ENCODE results near the gene DNAJC4. TPM values are rescaled to one million over a fixed set of nuclear protein-coding genes. Genes with fewer than 3 reads are reported as not detected.

Gene DNAJC4
- total and polyA plus RNA-seq, 3 experiments from 2014 or later, result 25.5 to 28.7 (median 26.4) TPM

DNA sequence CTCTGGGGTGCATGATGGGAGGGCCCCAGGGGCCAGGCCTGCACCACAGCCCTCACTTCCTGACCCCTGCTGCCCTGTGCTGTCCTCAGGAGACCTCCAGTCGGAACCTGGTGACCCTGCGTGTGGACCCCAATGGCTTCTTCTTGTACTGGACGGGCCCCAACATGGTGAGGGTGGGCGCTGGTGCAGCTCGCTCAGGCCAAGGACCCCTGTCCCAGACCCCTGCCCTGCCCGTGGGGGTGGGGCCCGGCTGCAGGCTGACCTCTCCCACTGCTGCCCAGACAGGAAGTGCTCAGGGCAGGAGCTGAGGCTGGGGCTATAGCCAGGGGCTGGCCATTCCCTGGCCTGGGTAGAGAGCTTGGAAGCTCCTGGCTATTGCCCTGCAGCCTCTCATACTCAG is 24.0 kb downstream of the DNAJC4 start:
- no peaks in the 10 kb centered on the region for H3K9me3 ChIP-seq (ENCODE audit: low read length)
- H3K4me1 Mint-ChIP-seq, result peaks cover 7 to 27% (median 11%) of the 10 kb centered on the region in 3 donors
- ChIA-PET POLR2A (interaction anchor here (0.6 kb wide), 1 partner anchor 13 kb away, joined by 6 read pairs; no protein-coding TSS in a partner anchor), CTCF (interaction anchor here (0.7 to 2.2 kb wide), 6 partner anchors 8 to 63 kb away, joined by 3 to 9 read pairs (median 4); partner anchors contain the start of genes FERMT3, PRDX5 and TRMT112)
- no peaks in the 10 kb centered on the region for H3K9me3 Mint-ChIP-seq
- peak overlapping the region in 1 of 8 donors; percentile 69 for H3K27ac Mint-ChIP-seq
- DNase-seq, result no peak
- H3K4me3 ChIP-seq (ENCODE audit: low read length), result no peak overlapping the region
- no peaks in the 10 kb centered on the region for H3K36me3 ChIP-seq (ENCODE audit: insufficient read depth, low read length)
- H3K27me3 ChIP-seq (ENCODE audit: insufficient read depth, low read length, poor library complexity, severe bottlenecking), result no peaks in the 10 kb centered on the region
- H3K4me3 Mint-ChIP-seq, result peak overlapping the region in 1 of 7 donors; percentile 72
- peaks cover 0 to 22% (median under 1%) of the 10 kb centered on the region in 3 donors for H3K36me3 Mint-ChIP-seq
- H3K27me3 Mint-ChIP-seq, result no peaks in the 10 kb centered on the region
- H3K4me1 ChIP-seq (ENCODE audit: insufficient read depth, low read length), result peaks cover 26% of the 10 kb centered on the region
- H3K27ac ChIP-seq (ENCODE audit: low read depth, low read length), result no peak overlapping the region

DNA sequence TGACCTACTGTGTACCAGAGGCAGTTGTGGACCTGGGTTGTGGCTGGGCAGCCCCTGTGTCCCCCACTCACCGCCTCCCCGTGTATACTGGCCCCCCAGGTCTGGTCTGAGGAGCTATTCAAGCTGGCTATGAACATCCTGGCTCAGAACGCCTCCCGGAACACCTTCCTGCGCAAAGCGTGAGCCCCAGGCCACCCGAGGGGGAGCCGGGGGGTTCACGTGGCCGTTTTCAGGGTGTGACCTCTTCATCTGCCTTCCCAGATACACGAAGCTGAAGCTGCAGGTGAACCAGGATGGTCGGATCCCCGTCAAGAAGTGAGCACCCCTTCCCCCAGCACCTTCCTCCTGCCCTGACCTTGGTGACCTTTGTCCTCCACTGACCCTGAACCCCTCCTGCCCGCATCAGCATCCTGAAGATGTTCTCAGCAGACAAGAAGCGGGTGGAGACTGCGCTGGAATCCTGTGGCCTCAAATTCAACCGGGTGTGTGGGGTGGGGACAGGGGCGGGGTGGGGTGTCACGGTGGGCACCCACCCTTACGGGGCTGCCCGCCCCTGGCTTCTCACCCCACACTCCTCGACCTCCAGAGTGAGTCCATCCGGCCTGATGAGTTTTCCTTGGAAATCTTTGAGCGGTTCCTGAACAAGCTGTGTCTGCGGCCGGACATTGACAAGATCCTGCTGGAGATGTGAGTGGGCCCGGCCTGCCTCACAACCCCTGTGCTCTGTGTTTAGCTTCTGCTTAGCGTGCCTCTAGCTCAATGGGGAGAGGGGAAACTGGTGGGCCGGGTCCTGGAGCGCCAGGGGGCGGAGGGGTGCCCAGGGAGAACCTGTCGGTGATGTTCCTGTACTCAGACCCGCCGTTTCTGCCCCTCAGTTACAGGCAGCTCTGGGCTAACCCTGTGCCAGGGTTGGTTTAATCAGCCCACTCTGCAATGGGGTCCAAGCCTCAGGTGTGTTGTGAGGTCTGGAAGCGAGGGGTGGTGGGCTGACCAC is 25.1 kb downstream of the DNAJC4 start:
- Histone ChIP-seq H3K4me1 (ENCODE audit: insufficient read depth, low read length) (peaks cover 24% of the 10 kb centered on the region), H3K27me3 (ENCODE audit: insufficient read depth, low read length, poor library complexity, severe bottlenecking) (no peaks in the 10 kb centered on the region), H3K36me3 (ENCODE audit: insufficient read depth, low read length) (no peaks in the 10 kb centered on the region), H3K9me3 (ENCODE audit: low read length) (no peaks in the 10 kb centered on the region), H3K4me3 (ENCODE audit: low read length) (no peak overlapping the region), H3K27ac (ENCODE audit: low read depth, low read length) (no peak overlapping the region)
- Mint-ChIP-seq H3K27me3 (no peaks in the 10 kb centered on the region), H3K9me3 (no peaks in the 10 kb centered on the region), H3K27ac (peak overlapping the region in 1 of 8 donors; percentile 43), H3K4me3 (no peak overlapping the region), H3K36me3 (peaks cover 0 to 31% (median 3%) of the 10 kb centered on the region in 3 donors), H3K4me1 (peaks cover 8 to 30% (median 13%) of the 10 kb centered on the region in 3 donors)
- ChIA-PET POLR2A (no interaction called here), CTCF (interaction anchor here (0.7 to 2.7 kb wide), 4 partner anchors 9 to 49 kb away, joined by 3 to 9 read pairs (median 5); no protein-coding TSS in a partner anchor)
- no peak for DNase-seq

DNA sequence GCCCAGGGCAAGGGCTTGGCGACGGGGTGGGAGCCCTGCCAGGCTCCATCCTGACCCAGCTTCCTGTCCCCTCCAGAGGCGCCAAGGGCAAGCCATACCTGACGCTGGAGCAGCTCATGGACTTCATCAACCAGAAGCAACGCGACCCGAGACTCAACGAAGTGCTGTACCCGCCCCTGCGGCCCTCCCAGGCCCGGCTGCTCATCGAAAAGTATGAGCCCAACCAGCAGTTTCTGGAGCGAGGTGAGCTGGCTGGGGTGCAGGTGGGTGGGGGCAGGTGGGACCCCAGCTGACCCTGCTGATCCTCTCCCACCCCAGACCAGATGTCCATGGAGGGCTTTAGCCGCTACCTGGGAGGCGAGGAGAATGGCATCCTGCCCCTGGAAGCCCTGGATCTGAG is 26.0 kb downstream of the DNAJC4 start:
- no peaks in the 10 kb centered on the region for H3K27me3 ChIP-seq (ENCODE audit: insufficient read depth, low read length, poor library complexity, severe bottlenecking)
- no peaks in the 10 kb centered on the region for H3K9me3 ChIP-seq (ENCODE audit: low read length)
- POLR2A ChIA-PET, result interaction anchor here (0.6 kb wide), 1 partner anchor 30 kb away, joined by 3 read pairs; no protein-coding TSS in a partner anchor
- Mint-ChIP-seq H3K27ac (no peak overlapping the region), H3K9me3 (no peaks in the 10 kb centered on the region), H3K36me3 (peaks cover 0 to 31% (median 3%) of the 10 kb centered on the region in 3 donors), H3K27me3 (no peaks in the 10 kb centered on the region), H3K4me1 (peaks cover 6 to 23% (median 13%) of the 10 kb centered on the region in 3 donors), H3K4me3 (no peak overlapping the region)
- H3K36me3 ChIP-seq (ENCODE audit: insufficient read depth, low read length), result no peaks in the 10 kb centered on the region
- H3K27ac ChIP-seq (ENCODE audit: low read depth, low read length), result no peak overlapping the region
- CTCF ChIA-PET, result interaction anchor here (1.0 to 2.7 kb wide), 3 partner anchors 45 to 52 kb away, joined by 3 to 7 read pairs (median 4); no protein-coding TSS in a partner anchor
- H3K4me1 ChIP-seq (ENCODE audit: insufficient read depth, low read length), result peaks cover 17% of the 10 kb centered on the region
- DNase-seq, result no peak
- no peak overlapping the region for H3K4me3 ChIP-seq (ENCODE audit: low read length)

DNA sequence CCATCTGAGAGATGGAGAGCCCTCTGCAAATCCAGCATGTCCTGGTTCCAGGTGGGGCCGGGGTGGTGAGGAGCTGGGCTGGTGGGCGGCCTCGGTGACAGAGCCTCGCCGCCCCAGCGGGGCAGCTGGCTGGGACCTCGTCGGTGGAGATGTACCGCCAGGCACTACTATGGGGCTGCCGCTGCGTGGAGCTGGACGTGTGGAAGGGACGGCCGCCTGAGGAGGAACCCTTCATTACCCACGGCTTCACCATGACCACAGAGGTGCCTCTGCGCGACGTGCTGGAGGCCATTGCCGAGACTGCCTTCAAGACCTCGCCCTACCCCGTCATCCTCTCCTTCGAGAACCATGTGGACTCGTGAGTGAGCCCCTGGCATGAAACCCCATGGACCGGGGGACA is 28.0 kb downstream of the DNAJC4 start:
- Mint-ChIP-seq H3K4me3 (no peak overlapping the region), H3K4me1 (peaks cover 1 to 12% (median 6%) of the 10 kb centered on the region in 3 donors), H3K36me3 (peaks cover 0 to 38% (median 5%) of the 10 kb centered on the region in 3 donors), H3K27ac (no peak overlapping the region), H3K9me3 (no peaks in the 10 kb centered on the region), H3K27me3 (no peaks in the 10 kb centered on the region)
- POLR2A ChIA-PET, result no interaction called here
- Histone ChIP-seq H3K27ac (ENCODE audit: low read depth, low read length) (no peak overlapping the region), H3K9me3 (ENCODE audit: low read length) (no peaks in the 10 kb centered on the region), H3K27me3 (ENCODE audit: insufficient read depth, low read length, poor library complexity, severe bottlenecking) (no peaks in the 10 kb centered on the region), H3K4me1 (ENCODE audit: insufficient read depth, low read length) (no peaks in the 10 kb centered on the region), H3K36me3 (ENCODE audit: insufficient read depth, low read length) (no peaks in the 10 kb centered on the region), H3K4me3 (ENCODE audit: low read length) (no peak overlapping the region)
- CTCF ChIA-PET, result interaction anchor here (0.7 to 2.7 kb wide), 4 partner anchors 11 to 54 kb away, joined by 3 to 7 read pairs (median 4); no protein-coding TSS in a partner anchor
- DNase-seq, result no peak

DNA sequence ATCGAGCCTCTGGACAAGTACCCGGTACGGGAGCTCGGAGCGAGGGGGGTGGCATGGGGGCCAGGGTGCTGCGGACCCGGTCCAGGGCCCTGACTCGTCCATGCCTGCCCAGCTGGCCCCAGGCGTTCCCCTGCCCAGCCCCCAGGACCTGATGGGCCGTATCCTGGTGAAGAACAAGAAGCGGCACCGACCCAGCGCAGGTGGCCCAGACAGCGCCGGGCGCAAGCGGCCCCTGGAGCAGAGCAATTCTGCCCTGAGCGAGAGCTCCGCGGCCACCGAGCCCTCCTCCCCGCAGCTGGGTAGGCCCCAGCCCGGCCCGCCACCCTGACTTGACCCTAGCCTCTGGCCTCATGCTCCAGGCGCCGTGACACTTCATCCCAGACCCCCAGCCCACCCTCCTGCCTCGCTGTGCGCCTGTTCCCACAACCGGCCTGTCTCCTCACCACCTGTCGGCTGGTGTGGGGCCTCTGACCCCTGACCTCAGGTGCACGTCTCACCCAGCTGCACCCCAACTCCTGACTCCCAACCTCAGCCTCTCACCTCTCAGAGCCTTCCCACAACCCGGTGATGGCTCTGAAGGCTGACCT is 28.7 kb downstream of the DNAJC4 start:
- Mint-ChIP-seq H3K4me1 (peaks cover 0 to 6% (median 6%) of the 10 kb centered on the region in 3 donors), H3K36me3 (peaks cover 0 to 38% (median 5%) of the 10 kb centered on the region in 3 donors), H3K9me3 (no peaks in the 10 kb centered on the region), H3K4me3 (no peak overlapping the region), H3K27me3 (no peaks in the 10 kb centered on the region), H3K27ac (peak overlapping the region in 2 of 8 donors; percentile 34 to 52)
- H3K4me1 ChIP-seq (ENCODE audit: insufficient read depth, low read length), result no peaks in the 10 kb centered on the region
- no peaks in the 10 kb centered on the region for H3K9me3 ChIP-seq (ENCODE audit: low read length)
- ChIA-PET CTCF (interaction anchor here (1.6 kb wide), 1 partner anchor 10 kb away, joined by 3 read pairs; no protein-coding TSS in a partner anchor), POLR2A (no interaction called here)
- no peaks in the 10 kb centered on the region for H3K36me3 ChIP-seq (ENCODE audit: insufficient read depth, low read length)
- no peak overlapping the region for H3K4me3 ChIP-seq (ENCODE audit: low read length)
- no peak overlapping the region for H3K27ac ChIP-seq (ENCODE audit: low read depth, low read length)
- H3K27me3 ChIP-seq (ENCODE audit: insufficient read depth, low read length, poor library complexity, severe bottlenecking), result no peaks in the 10 kb centered on the region
- DNase-seq, result no peak

DNA sequence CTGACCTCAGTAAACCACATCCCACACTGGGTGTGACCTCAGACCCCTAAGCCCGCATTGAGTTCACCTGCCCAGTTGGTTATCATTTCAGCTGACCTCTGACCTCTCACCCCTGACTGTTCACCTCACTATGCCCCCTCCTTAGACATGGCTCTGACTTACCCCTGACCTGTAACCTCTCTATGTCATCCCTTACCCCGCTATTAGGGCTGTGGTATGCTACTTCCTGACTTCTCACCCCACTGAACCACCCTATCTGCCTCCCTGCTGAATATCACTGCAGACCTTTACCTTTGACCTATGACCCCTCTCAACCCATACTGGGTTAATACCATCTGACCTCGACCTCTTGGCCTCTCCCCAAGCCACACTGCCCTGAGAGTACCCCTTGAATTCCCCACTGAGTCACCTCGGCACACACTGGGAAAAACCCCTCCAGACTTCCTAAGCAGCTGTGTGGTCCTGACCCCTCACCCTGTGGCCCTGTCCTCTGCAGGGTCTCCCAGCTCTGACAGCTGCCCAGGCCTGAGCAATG is 29.3 kb downstream of the DNAJC4 start:
- no peak for DNase-seq
- POLR2A ChIA-PET, result no interaction called here
- no peak overlapping the region for H3K27ac ChIP-seq (ENCODE audit: low read depth, low read length)
- Mint-ChIP-seq H3K27ac (peak overlapping the region in 4 of 8 donors; percentile 34 to 58 (median 44)), H3K9me3 (no peaks in the 10 kb centered on the region), H3K4me3 (no peak overlapping the region), H3K27me3 (no peaks in the 10 kb centered on the region), H3K4me1 (peaks cover 0 to 6% (median 6%) of the 10 kb centered on the region in 3 donors), H3K36me3 (peaks cover 0 to 38% (median 5%) of the 10 kb centered on the region in 3 donors)
- CTCF ChIA-PET, result interaction anchor here (2.1 kb wide), 1 partner anchor 55 kb away, joined by 8 read pairs; no protein-coding TSS in a partner anchor
- no peaks in the 10 kb centered on the region for H3K27me3 ChIP-seq (ENCODE audit: insufficient read depth, low read length, poor library complexity, severe bottlenecking)
- H3K4me3 ChIP-seq (ENCODE audit: low read length), result no peak overlapping the region
- H3K36me3 ChIP-seq (ENCODE audit: insufficient read depth, low read length), result no peaks in the 10 kb centered on the region
- H3K9me3 ChIP-seq (ENCODE audit: low read length), result no peaks in the 10 kb centered on the region
- H3K4me1 ChIP-seq (ENCODE audit: insufficient read depth, low read length), result no peaks in the 10 kb centered on the region

DNA sequence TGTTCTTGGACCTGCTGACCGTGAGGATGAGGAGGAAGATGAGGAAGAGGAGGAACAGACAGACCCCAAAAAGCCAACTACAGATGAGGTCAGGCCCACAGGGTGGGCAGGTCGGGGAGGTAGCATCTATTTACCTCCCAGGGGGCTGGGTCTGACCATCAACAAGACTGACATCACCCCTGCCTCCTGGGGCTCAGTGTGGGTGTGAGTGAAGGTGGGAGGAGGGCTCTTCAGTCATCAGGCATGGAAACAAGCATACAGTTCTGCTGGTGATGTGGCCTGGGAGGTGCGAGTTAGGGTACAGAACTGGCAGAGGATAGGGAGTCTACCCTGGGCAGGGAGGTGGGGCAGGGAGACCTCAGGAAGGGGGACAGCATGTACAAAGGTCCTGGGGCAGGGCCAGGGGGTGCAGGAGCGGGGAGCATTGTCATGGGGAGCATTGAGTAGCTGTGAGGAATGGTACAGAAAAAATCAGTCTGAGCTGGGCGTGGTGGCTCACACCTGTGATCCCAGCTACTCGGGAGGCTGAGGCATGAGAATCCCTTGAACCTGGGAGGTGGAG is 29.9 kb downstream of the DNAJC4 start:
- peaks cover 0 to 36% (median 5%) of the 10 kb centered on the region in 3 donors for H3K36me3 Mint-ChIP-seq
- no peaks in the 10 kb centered on the region for H3K27me3 ChIP-seq (ENCODE audit: insufficient read depth, low read length, poor library complexity, severe bottlenecking)
- no peaks in the 10 kb centered on the region for H3K36me3 ChIP-seq (ENCODE audit: insufficient read depth, low read length)
- ChIA-PET POLR2A (no interaction called here), CTCF (interaction anchor here (1.1 to 2.1 kb wide), 3 partner anchors 9 to 56 kb away, joined by 3 to 8 read pairs (median 5); partner anchors contain the start of gene PLCB3)
- H3K9me3 Mint-ChIP-seq, result no peaks in the 10 kb centered on the region
- no peaks in the 10 kb centered on the region for H3K27me3 Mint-ChIP-seq
- no peak overlapping the region for H3K4me3 ChIP-seq (ENCODE audit: low read length)
- peak overlapping the region in 2 of 7 donors; percentile 20 to 65 for H3K4me3 Mint-ChIP-seq
- H3K27ac ChIP-seq (ENCODE audit: low read depth, low read length), result no peak overlapping the region
- no peaks in the 10 kb centered on the region for H3K9me3 ChIP-seq (ENCODE audit: low read length)
- no peak for DNase-seq
- H3K4me1 Mint-ChIP-seq, result peaks cover 0 to 6% (median 6%) of the 10 kb centered on the region in 3 donors
- H3K27ac Mint-ChIP-seq, result peak overlapping the region in 1 of 8 donors; percentile 58
- H3K4me1 ChIP-seq (ENCODE audit: insufficient read depth, low read length), result no peaks in the 10 kb centered on the region

All from CD8-positive, alpha-beta memory T cell (primary cell).